A549 (cell line): ENCODE data around the gene RPLP2. TPM values are rescaled to one million over a fixed set of nuclear protein-coding genes. Genes with fewer than 3 reads are reported as not detected.

Experiments used
- ATAC-seq, 2 experiments: fragments of 200-7000 bp in 1 of 2; fragments of >200 bp in 1 of 2; cut with Nextera tagmentation in 1 of 2; cut with Tn5 transposase in 1 of 2; 3 replicates each; pipeline versions ENCODE4 v1.8.0 to v1.9.1; 2018 to 2020; ENCODE audit warnings: mild to moderate bottlenecking in 1 of 2, moderate library complexity in 1 of 2
- CTCF ChIA-PET: fragments of 300-600 bp; sonication (Branson Sonifier 250); formaldehyde crosslinking; extraction: SDS; loops from one replicate; lab custom pipeline; 2021; ENCODE audit warnings: antibody characterized with exemption, inconsistent platforms; lab: Yijun Ruan, JAX
- POLR2A ChIA-PET: fragments of 350-600 bp; formaldehyde crosslinking; extraction: SDS; loops from one replicate; lab custom pipeline; 2021; ENCODE audit warnings: antibody characterized with exemption, inconsistent platforms; lab: Yijun Ruan, JAX
- DNase-seq, 2 experiments: peaks; one replicate each; pipeline versions ENCODE4 v3.0.0 to v3.0.0-alpha.2; 2011 to 2016; ENCODE audit warnings: low read depth in 1 of 2, low spot score in 1 of 2
- FAIRE-seq: peaks from 2 replicates; lab custom pipeline; 2011; peaks lifted over from hg19 to GRCh38; lab: Jason Lieb, UNC
- H3K27ac ChIP-seq, 2 experiments: fragments of >200 bp; sonication (Bioruptor Twin); formaldehyde crosslinking; 3 replicates each; pipeline ENCODE4 v1.5.1; 2016 to 2017
- H3K4me1 ChIP-seq: fragments of >200 bp; sonication (Bioruptor Twin); formaldehyde crosslinking; 3 replicates; pipeline ENCODE4 v1.6.1; 2016
- H3K4me2 ChIP-seq: fragments of >200 bp; sonication (Bioruptor Twin); formaldehyde crosslinking; 3 replicates; pipeline ENCODE4 v1.6.1; 2016
- H3K4me3 ChIP-seq: fragments of >200 bp; sonication (Bioruptor Twin); formaldehyde crosslinking; 3 replicates; pipeline ENCODE4 v1.5.1; 2016
- H3K9me3 ChIP-seq: fragments of >200 bp; sonication (Bioruptor Twin); formaldehyde crosslinking; 3 replicates; pipeline ENCODE4 v1.6.1; 2016
- ATOH8 ChIP-seq: fragments of 250-450 bp; sonication (Bioruptor Pico); IDR thresholded peaks from 2 replicates; pipeline ENCODE4 v1.5.0; 2020; ENCODE audit warnings: low read depth, mild to moderate bottlenecking, moderate library complexity
- BHLHE40 ChIP-seq: IDR thresholded peaks from 2 replicates; pipeline ENCODE4 v1.6.1; 2012; ENCODE audit warnings: low read depth, low read length, inconsistent platforms
- CHD2 ChIP-seq: fragments of 150-350 bp; IDR thresholded peaks from 2 replicates; pipeline ENCODE4 v1.6.1; 2014; ENCODE audit warnings: low read length; ENCODE audit not compliant: partially characterized antibody
- E2F6 ChIP-seq: IDR thresholded peaks from 2 replicates; pipeline ENCODE4 v1.6.1; 2012; ENCODE audit warnings: low read depth, borderline replicate concordance
- EHMT2 ChIP-seq: fragments of 200-600 bp; sonication (generic); IDR thresholded peaks from 2 replicates; pipeline ENCODE4 v1.6.1; 2016; ENCODE audit warnings: antibody characterized with exemption, low read depth, mild to moderate bottlenecking, moderate library complexity
- EP300 ChIP-seq, 2 experiments: fragments of >200 bp; sonication (Bioruptor Twin); formaldehyde crosslinking; IDR thresholded peaks; 2 replicates in 1 of 2; 3 replicates in 1 of 2; pipeline ENCODE4 v1.6.1; 2016 to 2017
- FOSL2 ChIP-seq, 2 experiments: fragments of 450-650 bp in 1 of 2; fragments of >200 bp in 1 of 2; sonication (Bioruptor Twin) in 1 of 2; formaldehyde crosslinking; IDR thresholded peaks; 2 replicates each; pipeline versions ENCODE4 v1.5.0 to v1.6.1; 2016 to 2020; ENCODE audit warnings: mild to moderate bottlenecking in 1 of 2, moderate library complexity in 1 of 2
- GATA3 ChIP-seq: IDR thresholded peaks from 2 replicates; pipeline ENCODE4 v1.6.1; 2012; ENCODE audit warnings: borderline replicate concordance
- HDAC2 ChIP-seq: fragments of 200-600 bp; sonication (generic); IDR thresholded peaks from 2 replicates; pipeline ENCODE4 v1.6.1; 2016
- HMGXB4 ChIP-seq: fragments of 250-450 bp; sonication (Bioruptor Pico); IDR thresholded peaks from 2 replicates; pipeline ENCODE4 v1.5.0; 2021; ENCODE audit warnings: mild to moderate bottlenecking, moderate library complexity, borderline replicate concordance
- HOXA7 ChIP-seq: fragments of 250-450 bp; sonication (Bioruptor Pico); IDR thresholded peaks from 2 replicates; pipeline ENCODE4 v1.5.0; 2020; ENCODE audit warnings: mild to moderate bottlenecking, moderate library complexity
- JUN ChIP-seq, 2 experiments: fragments of >200 bp; sonication (Bioruptor Twin); formaldehyde crosslinking; IDR thresholded peaks; 2 replicates in 1 of 2; 3 replicates in 1 of 2; pipeline ENCODE4 v1.6.1; 2016 to 2017
- KDM5A ChIP-seq: fragments of 200-600 bp; sonication (generic); IDR thresholded peaks from 2 replicates; pipeline ENCODE4 v1.6.1; 2016; ENCODE audit warnings: antibody characterized with exemption, mild to moderate bottlenecking
- MAFK ChIP-seq: fragments of 450-650 bp; IDR thresholded peaks from 2 replicates; pipeline ENCODE4 v1.6.1; 2014; ENCODE audit not compliant: partially characterized antibody
- MAX ChIP-seq: IDR thresholded peaks from 2 replicates; pipeline ENCODE4 v1.6.1; 2012
- NR3C1 ChIP-seq: fragments of >200 bp; sonication (Bioruptor Twin); formaldehyde crosslinking; IDR thresholded peaks from 3 replicates; pipeline ENCODE4 v1.6.1; 2017
- PBX3 ChIP-seq: IDR thresholded peaks from 2 replicates; pipeline ENCODE4 v1.6.1; 2012
- PHF8 ChIP-seq: fragments of 200-600 bp; sonication (generic); IDR thresholded peaks from 2 replicates; pipeline ENCODE4 v1.6.1; 2016; ENCODE audit warnings: low read depth, mild to moderate bottlenecking, antibody characterized with exemption, moderate library complexity, borderline replicate concordance
- POLR2AphosphoS2 ChIP-seq: conservative IDR thresholded peaks from 2 replicates; pipeline ENCODE4 v1.6.1; 2012; ENCODE audit warnings: low read length, improper control_type of control experiment, inconsistent platforms
- TFCP2L1 ChIP-seq: fragments of 250-450 bp; sonication (Bioruptor Pico); IDR thresholded peaks from 2 replicates; pipeline ENCODE4 v1.5.0; 2021; ENCODE audit warnings: mild to moderate bottlenecking
- ZFP36 ChIP-seq: fragments of 450-650 bp; IDR thresholded peaks from 2 replicates; pipeline ENCODE4 v1.6.1; 2014; ENCODE audit warnings: borderline replicate concordance; ENCODE audit not compliant: partially characterized antibody
- ZNF302 ChIP-seq: fragments of 250-450 bp; sonication (Bioruptor Pico); IDR thresholded peaks from 2 replicates; pipeline ENCODE4 v1.9.0; 2021; ENCODE audit warnings: inconsistent platforms, mild to moderate bottlenecking, moderate library complexity
- WGBS: methylation state at CpG from one replicate; pipeline ENCODE4 v1.1.6; 2017; ENCODE audit errors: missing lambda C conversion rate; 5-methylcytosine and 5-hydroxymethylcytosine counted together
- polyA plus RNA-seq, 4 experiments: library from polyadenylated mRNA; depleted of rRNA in 3 of 4; stranded (reverse); fragments of >200 nt; fragmentation: RNase III in 1 of 4; extraction: RNeasy Plus Mini Kit Qiagen cat#74134 plus additional on column Dnase treatment in 1 of 4; gene quantifications; 2 replicates in 3 of 4; 3 replicates in 1 of 4; pipeline ENCODE4 v1.2.3, GENCODE V29; 2011 to 2017
- TF ChIP-seq, protein P1 (sequence below): fragments of >200 bp; sonication (Bioruptor Twin); formaldehyde crosslinking; IDR thresholded peaks from 3 replicates; pipeline ENCODE4 v1.6.1; 2016

RPLP2 gene
- polyA plus RNA-seq, 2 of the 4 experiments (the other 2 are of a cell fraction) = 1,493 to 2,508 TPM

DNA sequence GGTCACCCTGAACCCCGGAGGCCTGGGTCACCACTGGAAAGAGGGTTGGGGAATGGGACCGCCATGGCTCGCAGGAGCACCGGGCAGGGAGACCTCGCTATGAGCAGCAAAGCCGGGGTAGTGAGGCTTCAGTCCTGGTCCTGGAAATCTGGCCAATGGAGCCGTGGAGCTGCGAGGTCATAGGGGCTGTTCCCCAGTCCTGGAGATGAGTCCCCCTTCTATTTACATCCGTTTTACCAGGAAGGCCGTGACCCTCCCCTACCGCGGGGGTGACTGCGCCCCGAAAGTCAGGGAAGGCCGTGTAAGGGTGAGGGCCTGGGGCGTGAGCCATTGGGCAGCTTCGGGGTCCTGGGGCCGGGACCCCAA, 5.2 kb upstream of the RPLP2 start:
- Histone ChIP-seq H3K4me2 (peak overlapping the region; percentile 93), H3K4me1 (peaks cover 22% of the 10 kb centered on the region), H3K27ac (peak overlapping the region; percentile 76 to 90), H3K4me3 (peak overlapping the region; percentile 60), H3K9me3 (no peaks in the 10 kb centered on the region)
- DNase-seq (no peak), FAIRE-seq (no peak), ATAC-seq (no peak)
- CTCF ChIA-PET = interaction anchor here (1.0 to 1.2 kb wide), 2 partner anchors 9 to 15 kb away, joined by 3 to 4 read pairs; no protein-coding TSS in a partner anchor
- WGBS = 29% methylated on average over 18 of the region's 18 CpGs
- POLR2A ChIA-PET = interaction anchor here (2.0 kb wide), 1 partner anchor 15 kb away, joined by 9 read pairs; no protein-coding TSS in a partner anchor
- TF ChIP-seq EHMT2 (no peak), BHLHE40 (no peak), ZNF302 (CRISPR knock-in tag) (no peak), HDAC2 (no peak), ATOH8 (CRISPR knock-in tag) (no peak), TFCP2L1 (no peak)
- TF ChIP-seq, all 56 proteins: peak for 0

GRCh38 chr11:808427-809286, 1.1 kb upstream of the RPLP2 start:
- peak overlapping the region; percentile 83 for H3K4me2 ChIP-seq
- H3K27ac ChIP-seq = peak overlapping the region; percentile 95 to 97
- no peaks in the 10 kb centered on the region for H3K9me3 ChIP-seq
- peak in 1 of 2 experiments; percentile 81; a peak in 4 of 6 replicates for ATAC-seq
- TF ChIP-seq ZNF302 (CRISPR knock-in tag) (no peak), E2F6 (0 out of 2 replicates have a peak, but pooled peaks have one; percentile 18)
- TF ChIP-seq, all 56 proteins: peak for 1
- FAIRE-seq (no peak), DNase-seq (peak in 1 of 2 experiments; percentile 83)
- CTCF ChIA-PET = interaction anchor here (0.6 to 2.0 kb wide), 3 partner anchors 9 to 69 kb away, joined by 3 to 10 read pairs (median 4); no protein-coding TSS in a partner anchor
- Histone ChIP-seq H3K4me3 (peak overlapping the region; percentile 94), H3K4me1 (peaks cover 46% of the 10 kb centered on the region)
- WGBS = 41% methylated on average over 31 of the region's 36 CpGs
- POLR2A ChIA-PET = interaction anchor here (1.0 to 2.0 kb wide), 8 partner anchors 11 to 233 kb away, joined by 3 to 35 read pairs (median 6); partner anchors contain the start of genes CD151, CEND1, CHID1 and PHRF1

DNA sequence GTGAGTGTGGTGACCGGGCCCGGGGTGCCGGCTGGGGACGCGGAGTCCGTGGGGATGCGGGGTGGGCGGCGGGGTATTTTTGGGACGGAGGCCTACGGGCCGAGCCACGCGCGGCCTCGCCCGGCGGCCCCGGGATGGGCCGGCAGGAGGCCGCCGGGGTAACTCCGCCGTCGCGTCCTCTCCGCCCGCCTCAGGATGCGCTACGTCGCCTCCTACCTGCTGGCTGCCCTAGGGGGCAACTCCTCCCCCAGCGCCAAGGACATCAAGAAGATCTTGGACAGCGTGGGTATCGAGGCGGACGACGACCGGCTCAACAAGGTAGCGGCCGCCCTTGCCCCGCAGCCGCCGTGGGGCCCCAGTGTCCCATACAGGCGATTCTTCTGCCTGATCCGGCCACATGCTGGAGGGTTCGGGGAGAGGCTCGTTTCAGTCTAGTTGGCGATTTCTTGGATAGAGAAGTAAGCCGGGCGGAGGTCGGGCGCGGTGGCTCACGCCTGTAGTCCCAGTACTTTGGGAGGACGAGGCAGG, 337 bp downstream of the RPLP2 start:
- FAIRE-seq (no peak), DNase-seq (no peak), ATAC-seq (peak in 1 of 2 experiments; percentile 1; a peak in 3 of 6 replicates)
- POLR2A ChIA-PET = interaction anchor here (1.0 to 2.0 kb wide), 9 partner anchors 9 to 234 kb away, joined by 3 to 35 read pairs (median 6); partner anchors contain the start of genes CD151, CEND1, CHID1 and PHRF1
- CTCF ChIA-PET = interaction anchor here (2.0 kb wide), 1 partner anchor 11 kb away, joined by 10 read pairs; no protein-coding TSS in a partner anchor
- Histone ChIP-seq H3K27ac (peak overlapping the region; percentile 95 to 97), H3K4me1 (peaks cover 37% of the 10 kb centered on the region), H3K4me2 (peak overlapping the region; percentile 87), H3K4me3 (peak overlapping the region; percentile 94), H3K9me3 (no peaks in the 10 kb centered on the region)
- WGBS = 0% methylated on average over 16 of the region's 55 CpGs
- TF ChIP-seq FOSL2 (IDR thresholded peaks at IDR 0.05) (no peak), FOSL2 (CRISPR knock-in tag; IDR thresholded peaks at IDR 0.05) (no peak), ZFP36 (no peak), PBX3 (no peak), HMGXB4 (CRISPR knock-in tag) (peak; percentile 32; the same call in 1 of the 2 replicates), POLR2AphosphoS2 (no peak), MAFK (no peak), KDM5A (no peak; the same call in 1 of the 2 replicates), PHF8 (peak; percentile 88), HOXA7 (no peak), GATA3 (no peak), NR3C1 (no peak), EP300 (IDR thresholded peaks at IDR 0.05) (no peak), EHMT2 (no peak), CHD2 (no peak), JUN (IDR thresholded peaks at IDR 0.05) (peak in 1 of 2 experiments; percentile 41; a peak in 2 of 5 replicates), MAX (no peak), HDAC2 (no peak)
- TF ChIP-seq, protein P1, sequence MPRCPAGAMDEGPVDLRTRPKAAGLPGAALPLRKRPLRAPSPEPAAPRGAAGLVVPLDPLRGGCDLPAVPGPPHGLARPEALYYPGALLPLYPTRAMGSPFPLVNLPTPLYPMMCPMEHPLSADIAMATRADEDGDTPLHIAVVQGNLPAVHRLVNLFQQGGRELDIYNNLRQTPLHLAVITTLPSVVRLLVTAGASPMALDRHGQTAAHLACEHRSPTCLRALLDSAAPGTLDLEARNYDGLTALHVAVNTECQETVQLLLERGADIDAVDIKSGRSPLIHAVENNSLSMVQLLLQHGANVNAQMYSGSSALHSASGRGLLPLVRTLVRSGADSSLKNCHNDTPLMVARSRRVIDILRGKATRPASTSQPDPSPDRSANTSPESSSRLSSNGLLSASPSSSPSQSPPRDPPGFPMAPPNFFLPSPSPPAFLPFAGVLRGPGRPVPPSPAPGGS = 0 out of 3 replicates have a peak, but pooled peaks have one; percentile 78
